Prostate gland (tissue), 2 donors: ENCODE data around the gene SLC22A1.

Source experiments
- CTCF ChIP-seq, 4 experiments: fragments of 200-600 bp in 2 of 4; fragments of 450-650 bp in 2 of 4; sonication (generic) in 2 of 4; IDR thresholded peaks; 1 replicate in 3 of 4; 2 replicates in 1 of 4; pipeline ENCODE4 v1.5.1; 2016 to 2019; ENCODE audit warnings: antibody characterized with exemption in 4 of 4, mild to moderate bottlenecking in 2 of 4, moderate library complexity in 2 of 4
- POLR2A ChIP-seq: fragments of 450-650 bp; IDR thresholded peaks from one replicate; pipeline ENCODE4 v1.6.1; 2016; ENCODE audit warnings: antibody characterized with exemption, mild to moderate bottlenecking

- TF ChIP-seq CTCF (IDR thresholded peaks at IDR 0.05) = no peak
- no peak for TF ChIP-seq POLR2A
These were observed 79.4 kb downstream of the SLC22A1 start for GRCh38 chr6:160201061-160201460.
